Mesendoderm (in vitro differentiated cells): ENCODE data around the gene THBS4.

Experiments
- DNase-seq: peaks from one replicate; pipeline ENCODE4 v3.0.0; 2013
- H2AK5ac ChIP-seq: 2 replicates; pipeline ENCODE4 v1.6.1; 2013; ENCODE audit warnings: low read length, inconsistent platforms
- H2BK120ac ChIP-seq: 2 replicates; pipeline ENCODE4 v1.6.1; 2013; ENCODE audit warnings: low read depth, mild to moderate bottlenecking, low read length, moderate library complexity, mixed read lengths
- H2BK15ac ChIP-seq: replicated peaks from 2 replicates; pipeline ENCODE4 v1.6.1; 2013; ENCODE audit warnings: low read depth, mild to moderate bottlenecking, moderate library complexity
- H2BK5ac ChIP-seq: 2 replicates; pipeline ENCODE4 v1.6.1; 2013; ENCODE audit warnings: low read length, inconsistent platforms
- H3K18ac ChIP-seq: 2 replicates; pipeline ENCODE4 v1.6.1; 2013; ENCODE audit warnings: mild to moderate bottlenecking, low read length, mixed read lengths
- H3K23ac ChIP-seq: one replicate; pipeline ENCODE4 v1.6.1; 2013; ENCODE audit warnings: low read length
- H3K27ac ChIP-seq: 2 replicates; pipeline ENCODE4 v1.5.1; 2013; ENCODE audit warnings: low read depth, mild to moderate bottlenecking, inconsistent platforms, low read length, moderate library complexity
- H3K27me3 ChIP-seq: 2 replicates; pipeline ENCODE4 v1.6.1; 2013; ENCODE audit warnings: low read length, control low read depth, mild to moderate bottlenecking, inconsistent platforms; ENCODE audit not compliant: insufficient read depth, poor library complexity
- H3K36me3 ChIP-seq: 2 replicates; pipeline ENCODE4 v1.6.1; 2013; ENCODE audit warnings: low read length, inconsistent platforms; ENCODE audit not compliant: control insufficient read depth, insufficient read depth
- H3K4ac ChIP-seq: one replicate; pipeline ENCODE4 v1.6.1; 2013; ENCODE audit warnings: low read depth, mild to moderate bottlenecking, low read length, moderate library complexity
- H3K4me1 ChIP-seq: 2 replicates; pipeline ENCODE4 v1.6.1; 2013; ENCODE audit warnings: low read depth, low read length, inconsistent platforms; ENCODE audit not compliant: control insufficient read depth
- H3K4me2 ChIP-seq: 2 replicates; pipeline ENCODE4 v1.6.1; 2013; ENCODE audit warnings: low read length
- H3K4me3 ChIP-seq: 2 replicates; pipeline ENCODE4 v1.5.1; 2013; ENCODE audit warnings: mild to moderate bottlenecking, low read length
- H3K56ac ChIP-seq: one replicate; pipeline ENCODE4 v1.6.1; 2013; ENCODE audit warnings: low read length
- H3K79me1 ChIP-seq: 2 replicates; pipeline ENCODE4 v1.6.1; 2013; ENCODE audit warnings: low read length, inconsistent platforms
- H3K79me2 ChIP-seq: 2 replicates; pipeline ENCODE4 v1.6.1; 2013; ENCODE audit warnings: mild to moderate bottlenecking, low read length; ENCODE audit not compliant: control insufficient read depth, insufficient read depth
- H3K9ac ChIP-seq: 2 replicates; pipeline ENCODE4 v1.6.1; 2013; ENCODE audit warnings: low read length, inconsistent platforms
- H4K5ac ChIP-seq: one replicate; pipeline ENCODE4 v1.6.1; 2013; ENCODE audit warnings: low read length
- H4K8ac ChIP-seq: one replicate; pipeline ENCODE4 v1.6.1; 2013; ENCODE audit warnings: low read depth, mild to moderate bottlenecking, control low read depth, low read length, moderate library complexity
- WGBS: extraction: QIAGEN DNeasy Blood & Tissue Kit; methylation state at CpG from one replicate; pipeline ENCODE4 v1.1.7; 2013; ENCODE audit warnings: low lambda C conversion rate, missing lambda C conversion rate; ENCODE audit not compliant: insufficient coverage; ENCODE audit errors: extremely low coverage; 5-methylcytosine and 5-hydroxymethylcytosine counted together

Gene THBS4

DNA sequence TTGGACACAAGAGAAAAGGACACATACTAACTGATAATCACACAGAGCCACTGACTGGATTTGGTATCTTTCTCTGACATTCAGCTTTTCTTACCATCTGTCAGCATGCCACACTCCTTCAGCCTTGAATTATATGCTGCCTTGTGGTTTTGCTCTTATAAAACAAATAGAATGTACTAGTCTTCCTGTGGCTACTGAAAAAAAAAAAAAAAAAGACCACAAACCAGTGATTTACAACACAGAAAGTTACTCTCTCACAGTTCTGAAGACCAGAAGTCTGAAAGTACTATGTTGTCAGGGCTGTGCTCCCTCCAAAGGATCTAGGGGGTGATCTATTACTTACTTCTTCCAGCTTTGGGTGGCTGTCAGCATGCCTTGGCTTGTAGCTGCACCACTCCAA lies 82.3 kb downstream of the THBS4 start:
- Histone ChIP-seq H4K5ac (no peak overlapping the region), H3K27me3 (no peaks in the 10 kb centered on the region), H3K4me1 (no peaks in the 10 kb centered on the region), H3K56ac (no peak overlapping the region), H3K9ac (no peak overlapping the region), H3K18ac (no peak overlapping the region), H3K23ac (no peak overlapping the region), H2BK120ac (no peak overlapping the region), H3K4me2 (no peak overlapping the region), H2BK15ac (no peak overlapping the region), H3K4me3 (no peak overlapping the region), H2BK5ac (no peak overlapping the region), H3K27ac (no peak overlapping the region), H3K36me3 (no peaks in the 10 kb centered on the region), H3K4ac (no peak overlapping the region), H2AK5ac (no peak overlapping the region), H4K8ac (no peak overlapping the region), H3K79me2 (no peaks in the 10 kb centered on the region), H3K79me1 (no peaks in the 10 kb centered on the region)
- no peak for DNase-seq

DNA sequence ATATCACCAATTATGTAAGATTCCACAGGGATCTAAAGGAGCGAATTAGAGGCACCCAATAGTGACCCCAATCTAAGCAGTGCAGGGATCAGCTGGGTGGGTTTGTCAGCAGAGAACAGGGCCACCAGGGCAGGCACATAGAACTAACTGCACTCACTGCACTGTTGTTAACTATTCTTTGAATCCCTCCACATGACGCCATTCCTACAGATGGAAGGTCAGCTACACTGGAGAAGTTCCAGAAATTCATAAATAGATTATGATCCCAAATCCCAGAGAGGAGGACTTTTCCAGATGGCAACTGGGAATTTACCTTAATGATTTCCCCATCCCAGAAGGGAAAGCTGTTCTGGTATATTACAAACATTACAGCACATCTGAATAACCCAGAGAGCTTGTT lies 84.2 kb downstream of the THBS4 start:
- Histone ChIP-seq H3K36me3 (no peaks in the 10 kb centered on the region), H4K5ac (no peak overlapping the region), H3K4me1 (no peaks in the 10 kb centered on the region), H2BK5ac (no peak overlapping the region), H3K79me2 (no peaks in the 10 kb centered on the region), H3K79me1 (no peaks in the 10 kb centered on the region), H2AK5ac (no peak overlapping the region), H4K8ac (no peak overlapping the region), H3K56ac (no peak overlapping the region), H3K23ac (no peak overlapping the region), H3K18ac (no peak overlapping the region), H2BK15ac (no peak overlapping the region), H3K4me3 (no peak overlapping the region), H3K4ac (no peak overlapping the region), H3K27ac (no peak overlapping the region), H3K4me2 (no peak overlapping the region), H2BK120ac (no peak overlapping the region), H3K27me3 (no peaks in the 10 kb centered on the region), H3K9ac (no peak overlapping the region)
- no CpG with 5 or more reads among the region's 2 CpGs for WGBS
- DNase-seq = no peak

DNA sequence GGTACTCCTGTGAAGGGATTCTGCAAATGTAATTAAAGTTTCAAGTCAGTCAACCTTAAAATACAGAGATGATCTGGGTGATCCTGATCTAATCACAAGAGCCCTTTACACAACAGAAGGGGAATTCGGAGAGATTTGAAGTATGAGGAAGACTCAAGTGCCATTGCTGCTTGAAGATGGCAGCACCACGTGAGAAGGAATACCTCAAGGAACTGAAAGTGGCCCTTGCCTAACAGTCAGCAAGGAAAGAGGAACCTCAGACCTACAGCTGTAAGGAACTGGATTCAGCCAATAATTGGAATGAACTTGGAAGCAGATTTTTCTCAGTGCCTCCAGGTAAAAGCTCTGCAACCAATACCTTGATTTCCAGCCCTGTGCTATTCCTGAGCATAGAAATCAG lies 87.4 kb downstream of the THBS4 start:
- H3K79me2 ChIP-seq = no peaks in the 10 kb centered on the region
- no peak overlapping the region for H2BK120ac ChIP-seq
- no peak overlapping the region for H3K9ac ChIP-seq
- no peak overlapping the region for H3K4ac ChIP-seq
- H3K27me3 ChIP-seq = no peaks in the 10 kb centered on the region
- no peak for DNase-seq
- H3K4me1 ChIP-seq = no peaks in the 10 kb centered on the region
- no peak overlapping the region for H2BK15ac ChIP-seq
- WGBS = no CpG with 5 or more reads among the region's 2 CpGs
- H3K79me1 ChIP-seq = no peaks in the 10 kb centered on the region
- H3K36me3 ChIP-seq = no peaks in the 10 kb centered on the region
- no peak overlapping the region for H3K56ac ChIP-seq
- H4K5ac ChIP-seq = no peak overlapping the region
- H2BK5ac ChIP-seq = no peak overlapping the region
- H3K18ac ChIP-seq = no peak overlapping the region
- no peak overlapping the region for H2AK5ac ChIP-seq
- H4K8ac ChIP-seq = no peak overlapping the region
- no peak overlapping the region for H3K4me2 ChIP-seq
- H3K27ac ChIP-seq = no peak overlapping the region
- H3K4me3 ChIP-seq = no peak overlapping the region
- no peak overlapping the region for H3K23ac ChIP-seq

DNA sequence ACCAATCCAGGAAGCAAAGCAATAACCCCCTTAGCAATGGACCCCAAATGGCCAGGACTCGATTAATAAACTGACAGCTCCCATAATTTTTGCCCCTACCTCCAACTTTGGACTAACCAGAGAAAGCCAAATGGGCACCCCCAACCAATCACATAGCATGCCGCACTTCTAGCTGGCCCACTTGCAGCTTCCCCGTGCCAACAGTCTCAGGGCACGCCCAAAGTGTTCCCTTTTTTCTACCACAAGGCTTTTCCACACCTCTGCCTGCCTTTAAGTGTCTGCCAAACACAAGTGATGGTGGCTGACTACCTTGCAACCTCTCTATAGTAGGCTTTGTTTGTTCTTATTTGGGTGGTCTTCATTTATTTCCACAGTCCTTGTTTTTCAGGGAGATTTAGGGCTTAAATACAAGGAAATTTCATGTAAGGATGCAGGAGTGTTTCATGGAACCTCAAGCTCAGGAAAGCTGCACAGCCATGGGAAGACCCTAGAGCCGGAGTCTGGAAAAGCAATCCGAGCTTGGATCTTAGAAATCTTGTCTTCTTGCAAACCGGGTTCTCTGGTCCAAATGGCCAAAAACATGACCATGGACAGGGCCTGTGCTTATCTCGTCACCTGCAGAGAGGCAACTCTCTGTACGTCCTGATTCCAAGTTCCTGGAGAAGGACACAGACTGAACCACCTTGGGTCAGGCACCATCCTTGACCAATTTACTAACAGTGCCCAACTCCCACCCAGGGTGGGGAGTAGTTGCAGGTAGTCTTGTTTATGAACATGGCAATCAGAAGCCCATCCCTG lies 89.2 kb downstream of the THBS4 start:
- Histone ChIP-seq H3K4me1 (no peaks in the 10 kb centered on the region), H3K56ac (no peak overlapping the region), H4K8ac (no peak overlapping the region), H3K4me3 (no peak overlapping the region), H3K79me1 (no peaks in the 10 kb centered on the region), H3K18ac (no peak overlapping the region), H2BK120ac (no peak overlapping the region), H2AK5ac (no peak overlapping the region), H3K79me2 (no peaks in the 10 kb centered on the region), H3K27me3 (no peaks in the 10 kb centered on the region), H2BK15ac (no peak overlapping the region), H3K4me2 (no peak overlapping the region), H3K36me3 (no peaks in the 10 kb centered on the region), H3K23ac (no peak overlapping the region), H4K5ac (no peak overlapping the region), H3K4ac (no peak overlapping the region), H3K27ac (no peak overlapping the region), H2BK5ac (no peak overlapping the region), H3K9ac (no peak overlapping the region)
- no CpG with 5 or more reads among the region's 9 CpGs for WGBS
- DNase-seq = no peak

DNA sequence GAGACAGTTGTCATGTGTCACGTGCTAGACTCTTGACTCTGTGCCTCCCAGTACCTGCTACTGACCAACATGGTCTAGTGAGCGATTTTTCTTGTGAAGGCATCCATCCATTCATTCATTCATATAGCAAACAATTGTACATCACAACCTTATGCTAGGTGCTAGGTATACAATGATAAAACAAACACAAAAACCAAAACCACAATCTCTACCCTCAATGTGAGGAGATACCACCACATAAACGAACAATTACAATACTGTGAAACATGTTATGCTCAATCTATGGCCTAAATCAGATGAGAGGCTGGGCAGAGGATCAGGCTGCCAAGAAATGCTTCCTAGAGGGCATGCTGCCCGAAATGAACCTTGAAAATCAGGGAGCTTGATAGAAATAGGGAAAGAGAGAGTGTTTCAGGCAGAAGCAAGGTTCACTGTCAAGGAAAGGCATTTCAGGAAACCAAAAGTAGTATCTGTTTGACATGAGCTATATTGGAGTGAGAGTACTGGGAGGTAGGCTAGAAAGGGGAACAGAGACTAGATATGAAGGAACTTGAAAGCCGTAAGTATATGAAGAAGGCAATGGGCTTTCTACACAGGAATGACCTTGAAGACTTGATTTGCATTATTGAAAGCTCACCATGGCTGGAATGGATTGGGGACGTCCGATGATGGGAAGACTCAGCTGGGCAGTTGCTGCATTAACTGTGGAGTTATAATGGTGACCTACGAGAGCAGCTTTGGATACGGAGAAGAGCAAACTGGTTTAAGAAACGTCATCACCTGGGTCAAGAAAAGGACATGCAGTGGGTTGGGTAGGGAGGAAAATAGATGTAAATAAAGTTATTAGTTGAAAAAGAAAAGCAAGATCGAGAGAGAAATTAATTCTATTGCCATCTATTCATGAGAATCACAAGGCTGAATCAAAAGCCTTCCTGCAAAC lies 90.1 kb downstream of the THBS4 start:
- Histone ChIP-seq H3K4me1 (no peaks in the 10 kb centered on the region), H3K79me2 (no peaks in the 10 kb centered on the region), H3K4me2 (no peak overlapping the region), H3K23ac (no peak overlapping the region), H3K27ac (no peak overlapping the region), H3K79me1 (no peaks in the 10 kb centered on the region), H3K9ac (no peak overlapping the region), H2BK5ac (no peak overlapping the region), H3K4ac (no peak overlapping the region), H2AK5ac (no peak overlapping the region), H3K36me3 (no peaks in the 10 kb centered on the region), H3K27me3 (no peaks in the 10 kb centered on the region), H2BK15ac (no peak overlapping the region), H3K18ac (no peak overlapping the region), H4K5ac (no peak overlapping the region), H2BK120ac (no peak overlapping the region), H4K8ac (no peak overlapping the region), H3K56ac (no peak overlapping the region), H3K4me3 (no peak overlapping the region)
- no peak for DNase-seq
- 100% methylated on average over 1 of the region's 11 CpGs for WGBS
